Suprapubic skin (tissue), 4 donors: Measurements from ENCODE around the gene PLEKHA1.

Source experiments
- POLR2A ChIP-seq, 2 donors: fragments of 450-650 bp; IDR thresholded peaks; one replicate each; pipeline ENCODE4 v1.6.1; 2017; ENCODE audit warnings: antibody characterized with exemption in 2 of 2, mild to moderate bottlenecking in 2 of 2, moderate library complexity in 2 of 2
- POLR2AphosphoS5 ChIP-seq, 3 donors: sonication (generic); formaldehyde crosslinking; IDR thresholded peaks; one replicate each; pipeline ENCODE4 v1.6.1; 2017; ENCODE audit warnings: antibody characterized with exemption in 3 of 3
- TF ChIP-seq, protein P1 (sequence below), 2 donors: fragments of 200-600 bp in 1 of 2; fragments of 450-650 bp in 1 of 2; sonication (generic) in 1 of 2; IDR thresholded peaks; one replicate each; pipeline ENCODE4 v1.5.1; 2016 to 2019; ENCODE audit warnings: antibody characterized with exemption in 2 of 2, mild to moderate bottlenecking in 1 of 2, moderate library complexity in 1 of 2

DNA sequence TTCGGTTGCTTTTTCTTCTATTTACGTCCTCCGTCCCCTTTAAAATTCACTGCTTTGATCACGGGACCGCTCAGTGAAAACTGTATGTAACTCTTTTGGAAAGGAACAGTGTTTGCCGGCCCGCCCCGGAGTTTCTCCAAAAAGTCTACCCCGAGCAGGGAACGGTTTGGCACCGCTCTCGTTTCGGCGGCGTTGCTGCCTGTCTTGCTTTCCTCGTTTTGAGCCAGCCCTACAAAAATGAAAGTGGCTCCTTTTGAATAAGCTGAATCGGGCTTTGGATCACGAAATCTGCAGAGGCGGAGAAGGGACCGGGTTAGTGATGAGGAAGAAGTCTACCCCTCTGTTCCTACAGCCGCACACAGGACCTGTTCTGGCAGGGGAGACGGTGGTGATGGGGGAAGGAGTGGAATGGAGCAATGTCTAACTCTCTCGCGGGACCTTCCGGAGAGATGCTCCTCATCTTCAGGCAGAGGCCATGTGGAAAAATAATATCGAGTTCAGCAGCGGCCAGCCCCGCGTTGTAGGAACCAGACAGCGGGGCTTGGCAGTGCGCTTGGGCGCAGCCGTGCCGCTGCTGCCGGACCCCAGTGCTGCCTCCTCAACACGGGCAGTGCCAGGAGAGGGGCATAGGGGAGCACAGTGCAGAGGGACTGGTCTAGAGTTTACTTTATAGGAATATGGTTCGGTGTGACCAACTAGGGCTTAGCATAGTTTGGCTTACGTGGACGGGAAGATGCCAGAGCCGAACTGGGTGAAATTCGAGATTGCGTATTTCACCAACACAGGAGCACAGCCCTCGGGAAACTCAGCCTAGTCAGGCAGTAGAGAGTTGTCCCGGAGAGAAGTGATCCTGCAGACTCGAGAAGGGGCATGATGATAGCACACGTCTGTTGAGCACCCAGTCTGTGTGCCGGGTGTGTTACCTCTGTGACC is 88.3 kb downstream of the PLEKHA1 start:
- TF ChIP-seq, protein P1, sequence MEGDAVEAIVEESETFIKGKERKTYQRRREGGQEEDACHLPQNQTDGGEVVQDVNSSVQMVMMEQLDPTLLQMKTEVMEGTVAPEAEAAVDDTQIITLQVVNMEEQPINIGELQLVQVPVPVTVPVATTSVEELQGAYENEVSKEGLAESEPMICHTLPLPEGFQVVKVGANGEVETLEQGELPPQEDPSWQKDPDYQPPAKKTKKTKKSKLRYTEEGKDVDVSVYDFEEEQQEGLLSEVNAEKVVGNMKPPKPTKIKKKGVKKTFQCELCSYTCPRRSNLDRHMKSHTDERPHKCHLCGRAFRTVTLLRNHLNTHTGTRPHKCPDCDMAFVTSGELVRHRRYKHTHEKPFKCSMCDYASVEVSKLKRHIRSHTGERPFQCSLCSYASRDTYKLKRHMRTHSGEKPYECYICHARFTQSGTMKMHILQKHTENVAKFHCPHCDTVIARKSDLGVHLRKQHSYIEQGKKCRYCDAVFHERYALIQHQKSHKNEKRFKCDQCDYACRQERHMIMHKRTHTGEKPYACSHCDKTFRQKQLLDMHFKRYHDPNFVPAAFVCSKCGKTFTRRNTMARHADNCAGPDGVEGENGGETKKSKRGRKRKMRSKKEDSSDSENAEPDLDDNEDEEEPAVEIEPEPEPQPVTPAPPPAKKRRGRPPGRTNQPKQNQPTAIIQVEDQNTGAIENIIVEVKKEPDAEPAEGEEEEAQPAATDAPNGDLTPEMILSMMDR (IDR thresholded peaks at IDR 0.05): no peak
- TF ChIP-seq POLR2A (IDR thresholded peaks at IDR 0.05): no peak
- TF ChIP-seq POLR2AphosphoS5 (IDR thresholded peaks at IDR 0.05): peak in 1 of 3 donors; percentile 18
